Measurements from ENCODE around the gene CD8B.

Gene CD8B

GRCh38 chr2:86774862-86775261 is 86.8 kb downstream of the CD8B start:
- DNase-seq (ENCODE audit: low read depth) = no peak

GRCh38 chr2:86772611-86773010 is 89.1 kb downstream of the CD8B start:
- no peak for DNase-seq (ENCODE audit: low read depth)

GRCh38 chr2:86770816-86771301 is 90.8 kb downstream of the CD8B start:
- no peak for DNase-seq (ENCODE audit: low read depth)

GRCh38 chr2:86769838-86770237 is 91.8 kb downstream of the CD8B start:
- DNase-seq (ENCODE audit: low read depth) = no peak

- DNase-seq (ENCODE audit: low read depth) = no peak
These were observed 93.3 kb downstream of the CD8B start for GRCh38 chr2:86768189-86768949.
